Measurements from ENCODE around the gene LRRC63. TPM values are rescaled to one million over a fixed set of nuclear protein-coding genes. Genes with fewer than 3 reads are reported as not detected.
"Not testable (repeated sequence)": the region's sequence is repeated elsewhere in the genome, so short reads cannot be mapped to it uniquely, and the experiment has no call there.

The LRRC63 gene
- polyA plus RNA-seq, 4 donors: 0.17 to 0.24 (median 0.22) TPM; not detected in 1

GRCh38 chr13:46181377-46181839, 30.3 kb upstream of the LRRC63 start:
- no peak for DNase-seq (ENCODE audit: low read depth in 4 of 4, low spot score in 3 of 4)

GRCh38 chr13:46181840-46182490, 29.8 kb upstream of the LRRC63 start, which contains the start of gene LCP1:
TSS of gene LCP1 (minus strand) at chr13:46182177. CDS start at chr13:46159662, 22,515 bp downstream.
- no peak for DNase-seq (ENCODE audit: low read depth in 4 of 4, low spot score in 3 of 4)

GRCh38 chr13:46182491-46182877, 29.2 kb upstream of the LRRC63 start:
- no peak for DNase-seq (ENCODE audit: low read depth in 4 of 4, low spot score in 3 of 4)

- no peak for DNase-seq (ENCODE audit: low read depth in 4 of 4, low spot score in 3 of 4)
Observed at GRCh38 chr13:46183018-46183946, 28.4 kb upstream of the LRRC63 start.

- DNase-seq (ENCODE audit: low read depth in 4 of 4, low spot score in 3 of 4): no peak
Observed at GRCh38 chr13:46184277-46184699, 27.4 kb upstream of the LRRC63 start.

GRCh38 chr13:46185634-46186033, 26.1 kb upstream of the LRRC63 start:
- no peak for DNase-seq (ENCODE audit: low read depth in 4 of 4, low spot score in 3 of 4)

GRCh38 chr13:46192412-46192811, 19.3 kb upstream of the LRRC63 start:
- no peak for DNase-seq (ENCODE audit: low read depth in 4 of 4, low spot score in 3 of 4)

- DNase-seq (ENCODE audit: low read depth in 4 of 4, low spot score in 3 of 4): no peak
Observed at GRCh38 chr13:46195016-46195415, 16.7 kb upstream of the LRRC63 start.

- DNase-seq (ENCODE audit: low read depth in 4 of 4, low spot score in 3 of 4): no peak
Observed at GRCh38 chr13:46197299-46198048, 14.3 kb upstream of the LRRC63 start.

GRCh38 chr13:46198696-46199193, 13.0 kb upstream of the LRRC63 start:
- no peak for DNase-seq (ENCODE audit: low read depth in 4 of 4, low spot score in 3 of 4)

- DNase-seq (ENCODE audit: low read depth in 4 of 4, low spot score in 3 of 4): no peak
Observed at GRCh38 chr13:46202188-46202795, 9.4 kb upstream of the LRRC63 start.

GRCh38 chr13:46202966-46203365, 8.8 kb upstream of the LRRC63 start:
- DNase-seq (ENCODE audit: low read depth in 4 of 4, low spot score in 3 of 4): no peak

GRCh38 chr13:46206143-46206542, 5.6 kb upstream of the LRRC63 start:
- no peak for DNase-seq (ENCODE audit: low read depth in 4 of 4, low spot score in 3 of 4)

- DNase-seq (ENCODE audit: low read depth in 4 of 4, low spot score in 3 of 4): no peak
Observed at GRCh38 chr13:46207828-46208227, 3.9 kb upstream of the LRRC63 start.

- no peak for DNase-seq (ENCODE audit: low read depth in 4 of 4, low spot score in 3 of 4)
Observed at GRCh38 chr13:46210362-46211083, 1.2 kb upstream of the LRRC63 start.

GRCh38 chr13:46211116-46211482, 629 bp upstream of the LRRC63 start:
- DNase-seq (ENCODE audit: low read depth in 4 of 4, low spot score in 3 of 4): no peak

GRCh38 chr13:46213242-46213641, 1.5 kb downstream of the LRRC63 start:
- no peak for DNase-seq (ENCODE audit: low read depth in 4 of 4, low spot score in 3 of 4)

GRCh38 chr13:46214741-46215140, 3.0 kb downstream of the LRRC63 start:
- not testable (repeated sequence) for DNase-seq (ENCODE audit: low read depth in 4 of 4, low spot score in 3 of 4)

- not testable (repeated sequence) for DNase-seq (ENCODE audit: low read depth in 4 of 4, low spot score in 3 of 4)
Observed at GRCh38 chr13:46220234-46220633, 8.5 kb downstream of the LRRC63 start.

- no peak for DNase-seq (ENCODE audit: low read depth in 4 of 4, low spot score in 3 of 4)
Observed at GRCh38 chr13:46229251-46229650, 17.5 kb downstream of the LRRC63 start.

All from right renal pelvis (tissue), 4 donors.